NT2/D1 (cell line): ENCODE measurements around the gene GLIS1.

Experiments
- DNase-seq: peaks from one replicate; pipeline ENCODE4 v3.0.0-alpha.2; 2011; ENCODE audit warnings: low read depth, low spot score
- H3K27me3 ChIP-seq: 2 replicates; pipeline ENCODE4 v1.6.0; 2011; ENCODE audit warnings: mild to moderate bottlenecking; ENCODE audit not compliant: insufficient read length, insufficient read depth
- H3K36me3 ChIP-seq: 2 replicates; pipeline ENCODE4 v1.6.1; 2011; ENCODE audit warnings: mild to moderate bottlenecking, low read length, mixed read lengths; ENCODE audit not compliant: insufficient read depth, insufficient read length
- H3K4me1 ChIP-seq: 2 replicates; pipeline ENCODE4 v1.5.1; 2011; ENCODE audit not compliant: insufficient read depth, insufficient read length
- H3K4me3 ChIP-seq: 2 replicates; pipeline ENCODE4 v1.5.1; 2011; ENCODE audit warnings: low read depth; ENCODE audit not compliant: insufficient read length
- H3K9ac ChIP-seq: 2 replicates; pipeline ENCODE4 v1.6.0; 2011; ENCODE audit warnings: low read depth; ENCODE audit not compliant: insufficient read length
- H3K9me3 ChIP-seq: 2 replicates; pipeline ENCODE4 v1.5.1; 2011; ENCODE audit warnings: mild to moderate bottlenecking, low read length; ENCODE audit not compliant: insufficient read depth
- SUZ12 ChIP-seq: IDR thresholded peaks from 2 replicates; pipeline ENCODE4 v1.6.1; 2011; ENCODE audit not compliant: insufficient read length, insufficient read depth; ENCODE audit errors: extremely low read depth
- YY1 ChIP-seq: IDR thresholded peaks from 2 replicates; pipeline ENCODE4 v1.6.1; 2011; ENCODE audit not compliant: insufficient read length, insufficient read depth
- ZNF274 ChIP-seq: IDR thresholded peaks from 2 replicates; pipeline ENCODE4 v1.6.1; 2011; ENCODE audit warnings: mild to moderate bottlenecking, low read depth, low read length

Gene GLIS1

DNA sequence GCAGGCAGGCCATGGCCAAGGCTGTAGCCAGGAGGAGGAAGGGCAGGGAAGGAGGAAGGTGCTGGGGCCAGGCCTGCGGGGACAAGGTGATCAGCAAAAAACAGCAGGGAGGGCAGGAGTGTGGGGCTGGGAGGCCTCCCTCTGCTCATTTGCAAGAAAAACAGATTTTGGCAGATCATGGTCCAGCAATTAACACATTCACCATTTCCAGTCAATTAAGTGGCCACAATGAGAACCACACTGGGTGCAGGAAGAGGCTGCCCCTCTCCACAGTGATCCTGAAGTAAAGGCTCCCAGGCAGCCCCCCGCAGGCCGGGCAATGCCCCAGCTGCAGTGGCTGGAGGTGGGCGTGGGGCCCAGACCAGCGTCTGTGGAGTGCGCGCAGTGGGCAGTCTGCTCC is 225.1 kb downstream of the GLIS1 start:
- peaks cover 37% of the 10 kb centered on the region for H3K4me1 ChIP-seq
- no peaks in the 10 kb centered on the region for H3K9me3 ChIP-seq
- TF ChIP-seq SUZ12 = no peak
- TF ChIP-seq ZNF274 = no peak
- no peak for TF ChIP-seq YY1
- no peak overlapping the region for H3K9ac ChIP-seq
- DNase-seq = no peak
- H3K4me3 ChIP-seq = no peak overlapping the region
- H3K36me3 ChIP-seq = no peaks in the 10 kb centered on the region
- H3K27me3 ChIP-seq = no peaks in the 10 kb centered on the region

DNA sequence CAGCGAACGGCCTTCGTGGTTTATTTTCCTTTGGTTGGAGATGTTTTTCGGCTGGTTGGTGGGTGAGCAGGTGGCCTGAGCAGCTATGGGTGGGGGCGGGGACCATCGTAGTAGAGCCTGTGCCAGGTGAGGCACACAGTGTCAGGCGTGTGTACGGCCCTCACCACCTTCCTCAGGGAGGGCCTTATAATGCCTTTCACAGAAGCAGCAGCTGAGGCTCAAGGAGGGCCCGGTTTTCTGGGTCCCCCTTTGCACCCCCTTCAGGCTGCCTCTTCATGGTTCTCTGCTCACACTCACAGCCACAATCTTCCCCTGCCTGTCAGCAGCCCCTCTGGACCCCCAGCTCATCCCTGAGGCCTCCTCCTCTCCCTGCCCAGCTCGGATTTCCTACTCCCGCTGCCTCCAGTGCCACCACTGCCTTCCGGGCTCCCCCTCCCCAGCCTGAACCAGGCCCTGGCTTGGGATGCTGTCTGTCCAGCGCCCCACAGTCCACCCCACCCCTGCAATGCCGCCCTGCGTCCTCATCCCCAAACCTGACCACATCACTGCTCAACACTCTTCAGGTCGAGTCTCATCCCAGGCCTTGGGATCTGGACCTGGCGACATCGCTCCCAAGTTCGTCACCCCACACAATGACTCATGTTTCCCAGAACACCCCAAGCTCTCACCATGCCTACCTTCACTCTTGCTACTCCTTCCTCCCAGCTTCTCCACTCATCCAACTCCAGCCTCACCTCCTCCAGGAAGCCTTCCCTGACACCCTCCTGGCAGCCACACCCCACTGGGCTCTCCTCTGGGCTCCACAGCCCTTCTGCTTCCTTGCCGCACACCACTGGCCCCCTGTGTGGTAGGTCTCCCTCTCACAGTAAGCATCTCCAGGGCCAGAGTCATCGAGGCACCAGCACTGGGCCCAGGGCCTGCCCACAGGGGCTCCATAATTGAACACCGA is 225.9 kb downstream of the GLIS1 start:
- no peaks in the 10 kb centered on the region for H3K27me3 ChIP-seq

DNA sequence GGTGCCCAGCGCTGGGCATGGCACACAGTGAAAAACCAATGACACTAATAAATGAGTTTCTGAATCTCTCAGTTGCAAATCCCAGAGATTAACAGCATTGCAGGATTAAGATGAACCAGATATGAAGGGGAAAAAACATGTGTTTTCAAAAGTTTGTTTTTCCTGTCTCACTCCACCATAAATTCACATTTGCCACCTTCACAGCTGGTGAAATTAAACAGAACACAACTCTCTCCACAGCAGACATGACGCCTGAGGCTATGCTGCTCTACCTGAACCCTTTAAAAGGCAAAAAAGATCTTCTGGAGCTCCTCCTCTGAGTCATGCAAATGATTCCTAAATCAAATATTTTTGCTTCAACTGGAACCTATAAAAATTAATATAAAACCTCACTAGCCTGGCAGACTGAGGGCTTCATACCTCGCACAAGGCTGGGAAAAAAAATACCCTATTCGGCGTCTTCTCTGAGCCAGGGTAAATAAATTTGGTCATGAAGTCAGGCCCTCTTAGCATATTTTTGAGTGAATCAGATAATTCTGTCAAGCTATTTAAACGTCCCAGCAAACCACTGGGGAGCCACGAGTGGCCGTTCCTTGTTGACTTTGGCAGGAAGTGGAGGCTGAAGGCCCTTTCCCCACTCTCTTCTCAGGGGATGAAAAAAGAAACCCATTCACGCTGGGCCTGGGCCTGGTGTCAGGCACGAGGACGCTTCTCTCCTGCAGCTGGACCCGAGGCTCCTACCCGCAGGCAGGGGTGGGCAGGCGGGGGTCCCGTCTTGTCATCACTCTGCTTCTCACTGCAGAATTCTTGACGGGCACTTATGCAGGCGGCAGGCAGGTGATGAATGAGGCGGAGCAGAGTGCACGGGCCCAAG is 226.8 kb downstream of the GLIS1 start:
- TF ChIP-seq SUZ12 = no peak
- TF ChIP-seq YY1 = no peak
- no peak for TF ChIP-seq ZNF274
- H3K27me3 ChIP-seq = no peaks in the 10 kb centered on the region
- no peak for DNase-seq
- no peak overlapping the region for H3K4me3 ChIP-seq
- H3K36me3 ChIP-seq = no peaks in the 10 kb centered on the region
- H3K4me1 ChIP-seq = peaks cover 50% of the 10 kb centered on the region
- peak overlapping the region; percentile 13 for H3K9ac ChIP-seq
- no peaks in the 10 kb centered on the region for H3K9me3 ChIP-seq

More for the DNA sequence above, 225.9 kb downstream of the GLIS1 start:
- Histone ChIP-seq H3K9me3 (no peaks in the 10 kb centered on the region), H3K4me3 (no peak overlapping the region), H3K4me1 (peaks cover 40% of the 10 kb centered on the region), H3K9ac (peak overlapping the region; percentile 13), H3K36me3 (no peaks in the 10 kb centered on the region)
- TF ChIP-seq YY1 = no peak
- no peak for TF ChIP-seq ZNF274
- TF ChIP-seq SUZ12 = no peak
- no peak for DNase-seq

DNA sequence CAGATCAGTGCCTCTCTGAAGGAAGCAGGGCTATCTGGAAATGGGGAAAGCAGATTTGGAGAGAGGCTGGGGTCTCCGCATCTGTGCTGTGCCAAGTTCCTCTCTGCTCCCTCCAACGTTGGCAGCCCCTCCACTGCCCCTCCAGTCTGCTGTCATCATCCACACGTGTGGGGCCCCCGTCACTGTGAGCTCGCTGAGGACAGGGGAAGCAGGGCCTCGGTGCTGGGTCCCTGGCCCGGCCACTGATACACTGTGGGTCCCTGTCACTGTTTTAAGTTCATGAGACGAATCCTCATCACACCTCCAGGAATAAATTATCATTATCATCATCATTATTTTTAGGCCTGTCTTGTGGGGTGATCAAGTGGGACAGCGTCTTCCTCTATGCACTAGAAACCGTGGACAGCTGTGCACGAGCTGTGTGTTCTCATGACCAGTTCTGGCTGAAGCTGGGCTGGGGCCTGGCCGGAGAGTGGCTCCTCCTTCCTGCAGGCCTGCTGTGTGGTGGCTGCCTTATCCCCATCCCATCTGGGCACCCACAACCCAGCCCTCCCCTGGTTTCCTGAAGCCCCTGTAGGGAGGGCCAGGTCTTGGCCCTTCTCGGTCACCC is 227.5 kb downstream of the GLIS1 start:
- H3K27me3 ChIP-seq = peaks cover 1% of the 10 kb centered on the region
- TF ChIP-seq YY1 = no peak
- TF ChIP-seq SUZ12 = no peak
- no peak for TF ChIP-seq ZNF274
- H3K4me3 ChIP-seq = no peak overlapping the region
- H3K9ac ChIP-seq = no peak overlapping the region
- H3K36me3 ChIP-seq = no peaks in the 10 kb centered on the region
- H3K4me1 ChIP-seq = peaks cover 57% of the 10 kb centered on the region
- H3K9me3 ChIP-seq = no peaks in the 10 kb centered on the region
- DNase-seq = no peak

DNA sequence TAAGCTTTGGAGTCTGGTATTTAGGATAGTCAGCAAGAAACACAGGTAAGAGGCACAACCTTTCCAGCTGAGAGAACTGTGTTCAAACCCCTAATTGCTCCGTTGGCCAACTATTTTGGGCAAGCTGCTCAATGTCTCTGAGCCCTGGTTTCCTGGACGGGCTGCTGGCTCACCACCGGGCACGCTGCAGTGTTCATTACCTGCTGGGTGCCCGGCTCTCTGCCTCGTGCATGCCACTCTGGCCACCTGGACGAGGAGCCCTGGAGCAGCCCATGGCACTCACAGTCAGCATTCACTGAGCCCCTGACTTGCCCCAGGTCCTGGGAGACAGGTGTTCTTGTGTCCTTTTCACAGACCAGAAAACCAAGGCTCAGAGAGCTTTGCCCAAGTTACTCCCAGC is 228.7 kb downstream of the GLIS1 start:
- no peak for TF ChIP-seq SUZ12
- TF ChIP-seq ZNF274 = no peak
- TF ChIP-seq YY1 = no peak
- Histone ChIP-seq H3K4me3 (no peak overlapping the region), H3K9ac (no peak overlapping the region), H3K36me3 (no peaks in the 10 kb centered on the region), H3K9me3 (no peaks in the 10 kb centered on the region), H3K4me1 (peaks cover 66% of the 10 kb centered on the region), H3K27me3 (peaks cover 3% of the 10 kb centered on the region)
- no peak for DNase-seq

DNA sequence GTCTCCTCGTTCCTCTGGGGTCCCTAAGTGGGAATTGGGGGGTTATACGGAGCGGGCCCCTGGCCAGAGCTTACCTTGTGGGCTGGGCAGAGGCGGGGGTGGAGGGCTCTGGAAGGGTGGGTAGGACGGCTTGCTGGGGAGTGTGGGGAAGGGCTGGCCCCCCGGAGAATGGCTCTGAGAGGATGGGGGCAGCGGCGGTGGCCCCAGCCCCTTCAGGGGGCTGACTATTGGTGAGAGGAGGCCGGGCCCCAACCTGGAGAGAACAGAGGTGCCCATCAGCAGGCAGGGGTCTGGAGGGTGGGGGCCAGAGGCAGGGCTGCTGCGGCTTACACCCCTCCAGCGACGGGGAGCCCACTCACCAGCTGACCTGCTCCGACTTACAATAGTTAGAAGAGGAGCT is 229.2 kb downstream of the GLIS1 start:
- no peak overlapping the region for H3K4me3 ChIP-seq
- H3K9ac ChIP-seq = peak overlapping the region; percentile 46
- H3K36me3 ChIP-seq = no peaks in the 10 kb centered on the region
- no peak for TF ChIP-seq ZNF274
- no peak for TF ChIP-seq YY1
- no peak for TF ChIP-seq SUZ12
- H3K4me1 ChIP-seq = peaks cover 70% of the 10 kb centered on the region
- no peaks in the 10 kb centered on the region for H3K9me3 ChIP-seq
- H3K27me3 ChIP-seq = peaks cover 3% of the 10 kb centered on the region
- DNase-seq = no peak
